GM12878 (cell line): Measurements from ENCODE around the gene HAPSTR1.

Experiments used
- JUNB ChIP-seq: IDR thresholded peaks from 2 replicates; pipeline ENCODE4 v1.6.1; 2016; ENCODE audit warnings: antibody characterized with exemption, mild to moderate bottlenecking
- POLR2A ChIP-seq: IDR thresholded peaks from 2 replicates; pipeline ENCODE4 v1.6.1; 2011; ENCODE audit warnings: low read depth, mild to moderate bottlenecking, low read length
- POLR2AphosphoS5 ChIP-seq: IDR thresholded peaks from 2 replicates; pipeline ENCODE4 v1.6.1; 2011; ENCODE audit warnings: mild to moderate bottlenecking, low read length, inconsistent platforms
- RBBP5 ChIP-seq: fragments of 200-600 bp; sonication (generic); conservative IDR thresholded peaks from 2 replicates; pipeline ENCODE4 v1.6.1; 2016
- RELA ChIP-seq: fragments of 450-650 bp; IDR thresholded peaks from 2 replicates; pipeline ENCODE4 v1.8.0; 2014; ENCODE audit warnings: borderline replicate concordance; ENCODE audit not compliant: partially characterized antibody
- TF ChIP-seq, protein P1 (sequence below), 3 experiments: IDR thresholded peaks in 2 of 3; conservative IDR thresholded peaks in 1 of 3; 2 replicates each; pipeline ENCODE4 v1.5.1; 2011; ENCODE audit warnings: low read depth in 3 of 3, low read length in 3 of 3, mild to moderate bottlenecking in 3 of 3, control low read depth in 2 of 3, moderate library complexity in 2 of 3, inconsistent platforms in 1 of 3, mixed read lengths in 1 of 3; ENCODE audit not compliant: control insufficient read depth in 2 of 3, insufficient read depth in 1 of 3; ENCODE audit errors: extremely low read depth in 1 of 3
- TF ChIP-seq, protein P2 (sequence below): IDR thresholded peaks from 2 replicates; pipeline ENCODE4 v1.6.1; 2012; ENCODE audit warnings: mild to moderate bottlenecking, low read depth, low read length

DNA sequence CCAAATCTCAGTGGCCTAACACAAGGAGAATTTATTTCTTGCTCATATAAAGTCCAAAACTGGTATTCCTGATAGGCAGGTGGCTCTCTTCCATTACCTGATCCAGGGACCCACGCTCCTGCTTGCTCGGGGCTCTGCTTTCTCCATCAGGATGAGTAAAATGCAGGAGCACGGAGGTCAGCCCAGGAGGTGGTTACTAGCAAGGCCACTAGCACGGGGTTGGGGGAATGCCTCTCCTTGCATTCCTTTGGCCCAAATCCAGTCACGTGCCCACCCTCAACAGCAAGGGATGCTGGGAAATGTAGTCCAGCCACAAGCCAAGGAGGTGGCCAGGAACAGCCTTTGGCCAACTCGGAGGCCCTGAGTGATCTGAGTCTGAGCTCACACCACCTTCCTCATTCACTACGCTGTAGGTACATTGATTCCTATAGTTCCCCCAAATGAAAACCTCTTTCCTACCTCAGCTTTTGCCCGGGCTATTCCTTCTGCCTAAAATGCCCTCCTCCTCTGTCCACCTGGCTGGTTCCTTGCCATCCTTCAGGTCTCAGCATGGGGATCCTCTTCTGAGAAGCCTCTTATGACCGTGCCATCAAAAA lies 38.3 kb upstream of the HAPSTR1 start:
- TF ChIP-seq, protein P1, sequence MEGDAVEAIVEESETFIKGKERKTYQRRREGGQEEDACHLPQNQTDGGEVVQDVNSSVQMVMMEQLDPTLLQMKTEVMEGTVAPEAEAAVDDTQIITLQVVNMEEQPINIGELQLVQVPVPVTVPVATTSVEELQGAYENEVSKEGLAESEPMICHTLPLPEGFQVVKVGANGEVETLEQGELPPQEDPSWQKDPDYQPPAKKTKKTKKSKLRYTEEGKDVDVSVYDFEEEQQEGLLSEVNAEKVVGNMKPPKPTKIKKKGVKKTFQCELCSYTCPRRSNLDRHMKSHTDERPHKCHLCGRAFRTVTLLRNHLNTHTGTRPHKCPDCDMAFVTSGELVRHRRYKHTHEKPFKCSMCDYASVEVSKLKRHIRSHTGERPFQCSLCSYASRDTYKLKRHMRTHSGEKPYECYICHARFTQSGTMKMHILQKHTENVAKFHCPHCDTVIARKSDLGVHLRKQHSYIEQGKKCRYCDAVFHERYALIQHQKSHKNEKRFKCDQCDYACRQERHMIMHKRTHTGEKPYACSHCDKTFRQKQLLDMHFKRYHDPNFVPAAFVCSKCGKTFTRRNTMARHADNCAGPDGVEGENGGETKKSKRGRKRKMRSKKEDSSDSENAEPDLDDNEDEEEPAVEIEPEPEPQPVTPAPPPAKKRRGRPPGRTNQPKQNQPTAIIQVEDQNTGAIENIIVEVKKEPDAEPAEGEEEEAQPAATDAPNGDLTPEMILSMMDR (IDR thresholded peaks at IDR 0.05 in 2 of 3, conservative IDR thresholded peaks at IDR 0.05 in 1 of 3; ENCODE audit: control insufficient read depth in 2 of 3, extremely low read depth in 1 of 3, insufficient read depth in 1 of 3, low read depth in 3 of 3, low read length in 3 of 3): no peak
- TF ChIP-seq, protein P2, sequence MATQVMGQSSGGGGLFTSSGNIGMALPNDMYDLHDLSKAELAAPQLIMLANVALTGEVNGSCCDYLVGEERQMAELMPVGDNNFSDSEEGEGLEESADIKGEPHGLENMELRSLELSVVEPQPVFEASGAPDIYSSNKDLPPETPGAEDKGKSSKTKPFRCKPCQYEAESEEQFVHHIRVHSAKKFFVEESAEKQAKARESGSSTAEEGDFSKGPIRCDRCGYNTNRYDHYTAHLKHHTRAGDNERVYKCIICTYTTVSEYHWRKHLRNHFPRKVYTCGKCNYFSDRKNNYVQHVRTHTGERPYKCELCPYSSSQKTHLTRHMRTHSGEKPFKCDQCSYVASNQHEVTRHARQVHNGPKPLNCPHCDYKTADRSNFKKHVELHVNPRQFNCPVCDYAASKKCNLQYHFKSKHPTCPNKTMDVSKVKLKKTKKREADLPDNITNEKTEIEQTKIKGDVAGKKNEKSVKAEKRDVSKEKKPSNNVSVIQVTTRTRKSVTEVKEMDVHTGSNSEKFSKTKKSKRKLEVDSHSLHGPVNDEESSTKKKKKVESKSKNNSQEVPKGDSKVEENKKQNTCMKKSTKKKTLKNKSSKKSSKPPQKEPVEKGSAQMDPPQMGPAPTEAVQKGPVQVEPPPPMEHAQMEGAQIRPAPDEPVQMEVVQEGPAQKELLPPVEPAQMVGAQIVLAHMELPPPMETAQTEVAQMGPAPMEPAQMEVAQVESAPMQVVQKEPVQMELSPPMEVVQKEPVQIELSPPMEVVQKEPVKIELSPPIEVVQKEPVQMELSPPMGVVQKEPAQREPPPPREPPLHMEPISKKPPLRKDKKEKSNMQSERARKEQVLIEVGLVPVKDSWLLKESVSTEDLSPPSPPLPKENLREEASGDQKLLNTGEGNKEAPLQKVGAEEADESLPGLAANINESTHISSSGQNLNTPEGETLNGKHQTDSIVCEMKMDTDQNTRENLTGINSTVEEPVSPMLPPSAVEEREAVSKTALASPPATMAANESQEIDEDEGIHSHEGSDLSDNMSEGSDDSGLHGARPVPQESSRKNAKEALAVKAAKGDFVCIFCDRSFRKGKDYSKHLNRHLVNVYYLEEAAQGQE: no peak
- TF ChIP-seq POLR2AphosphoS5 (no peak), POLR2A (no peak), JUNB (no peak), RBBP5 (no peak), RELA (no peak)
